CD4-positive, alpha-beta memory T cell (primary cell): Measurements from ENCODE around the gene CREBBP. TPM values are rescaled to one million over a fixed set of nuclear protein-coding genes. Genes with fewer than 3 reads are reported as not detected.
A peak's percentile ranks its signal among the peaks of the same experiment; 100 is the strongest.

ENCODE experiments used
- CTCF ChIA-PET: fragments of 350-600 bp; sonication (Branson Sonifier 250); formaldehyde crosslinking; loops from one replicate; lab custom pipeline; 2021; ENCODE audit warnings: inconsistent platforms; ENCODE audit not compliant: partially characterized antibody; lab: Charles Lee
- POLR2A ChIA-PET: fragments of 350-600 bp; sonication (Branson Sonifier 250); formaldehyde crosslinking; loops from one replicate; lab custom pipeline; 2021; ENCODE audit not compliant: partially characterized antibody; lab: Charles Lee
- DNase-seq, 5 donors: peaks; one replicate each; pipeline versions ENCODE4 v3.0.0 to v3.0.0-alpha.2; 2020 to 2022; ENCODE audit warnings: mixed read lengths in 1 of 5
- H3K27ac ChIP-seq: one replicate; pipeline ENCODE4 v1.7.0; 2013; ENCODE audit warnings: low read depth, low read length
- H3K27me3 ChIP-seq: 2 replicates; pipeline ENCODE4 v1.7.0; 2013; ENCODE audit warnings: mild to moderate bottlenecking, low read length, moderate library complexity; ENCODE audit not compliant: insufficient read depth
- H3K36me3 ChIP-seq: 2 replicates; pipeline ENCODE4 v1.7.0; 2013; ENCODE audit warnings: mild to moderate bottlenecking, low read length, moderate library complexity; ENCODE audit not compliant: insufficient read depth
- H3K4me1 ChIP-seq: 2 replicates; pipeline ENCODE4 v1.7.0; 2013; ENCODE audit warnings: mild to moderate bottlenecking, low read length, moderate library complexity; ENCODE audit not compliant: insufficient read depth
- H3K4me3 ChIP-seq, 2 donors: one replicate each; pipeline ENCODE4 v1.7.0; 2013; ENCODE audit warnings: low read length in 2 of 2, mild to moderate bottlenecking in 1 of 2
- H3K9me3 ChIP-seq, 2 donors: one replicate each; pipeline ENCODE4 v1.7.0; 2013; ENCODE audit warnings: low read length in 2 of 2, control low read depth in 1 of 2; ENCODE audit not compliant: control insufficient read depth in 1 of 2
- H3K27ac Mint-ChIP-seq, 7 donors: one replicate each; pipeline ENCODE4 v1.8.0; 2020 to 2021; ENCODE audit warnings: mixed read lengths in 7 of 7, mild to moderate bottlenecking in 6 of 7, inconsistent platforms in 3 of 7, moderate library complexity in 3 of 7
- H3K27me3 Mint-ChIP-seq, 2 donors: one replicate each; pipeline ENCODE4 v1.8.0; 2020 to 2021; ENCODE audit warnings: mixed read lengths in 2 of 2
- H3K36me3 Mint-ChIP-seq, 2 donors: one replicate each; pipeline ENCODE4 v1.8.0; 2020 to 2021; ENCODE audit warnings: mixed read lengths in 2 of 2, inconsistent platforms in 1 of 2, mild to moderate bottlenecking in 1 of 2
- H3K4me1 Mint-ChIP-seq, 4 donors: one replicate each; pipeline ENCODE4 v1.8.0; 2020 to 2021; ENCODE audit warnings: mixed read lengths in 4 of 4, mild to moderate bottlenecking in 1 of 4
- H3K4me3 Mint-ChIP-seq, 8 donors: one replicate each; pipeline ENCODE4 v1.8.0; 2020 to 2021; ENCODE audit warnings: mixed read lengths in 8 of 8, mild to moderate bottlenecking in 7 of 8, moderate library complexity in 6 of 8, inconsistent platforms in 3 of 8
- H3K9me3 Mint-ChIP-seq, 8 donors: one replicate each; pipeline ENCODE4 v1.8.0; 2020 to 2021; ENCODE audit warnings: mixed read lengths in 8 of 8, mild to moderate bottlenecking in 5 of 8, inconsistent platforms in 3 of 8, moderate library complexity in 1 of 8
- intact Hi-C: fragments of 100-400 bp; cut with micrococcal nuclease; formaldehyde crosslinking; loops from one replicate; pipeline ENCODE4 v1.15.1; 2023
- polyA plus RNA-seq, 2 donors: library from polyadenylated mRNA; unstranded; fragments of 300-500 nt; fragmentation: Illumina TruSeq; gene quantifications; one replicate each; pipeline ENCODE4 v1.2.3, GENCODE V29; 2021
- total RNA-seq, 2 experiments: library from RNA; stranded (reverse); gene quantifications; one replicate each; pipeline ENCODE4 v1.2.3, GENCODE V29; 2021

CREBBP gene
- total and polyA plus RNA-seq, 4 experiments from 2014 or later: 0.60 to 133 (median 68.3) TPM

DNA sequence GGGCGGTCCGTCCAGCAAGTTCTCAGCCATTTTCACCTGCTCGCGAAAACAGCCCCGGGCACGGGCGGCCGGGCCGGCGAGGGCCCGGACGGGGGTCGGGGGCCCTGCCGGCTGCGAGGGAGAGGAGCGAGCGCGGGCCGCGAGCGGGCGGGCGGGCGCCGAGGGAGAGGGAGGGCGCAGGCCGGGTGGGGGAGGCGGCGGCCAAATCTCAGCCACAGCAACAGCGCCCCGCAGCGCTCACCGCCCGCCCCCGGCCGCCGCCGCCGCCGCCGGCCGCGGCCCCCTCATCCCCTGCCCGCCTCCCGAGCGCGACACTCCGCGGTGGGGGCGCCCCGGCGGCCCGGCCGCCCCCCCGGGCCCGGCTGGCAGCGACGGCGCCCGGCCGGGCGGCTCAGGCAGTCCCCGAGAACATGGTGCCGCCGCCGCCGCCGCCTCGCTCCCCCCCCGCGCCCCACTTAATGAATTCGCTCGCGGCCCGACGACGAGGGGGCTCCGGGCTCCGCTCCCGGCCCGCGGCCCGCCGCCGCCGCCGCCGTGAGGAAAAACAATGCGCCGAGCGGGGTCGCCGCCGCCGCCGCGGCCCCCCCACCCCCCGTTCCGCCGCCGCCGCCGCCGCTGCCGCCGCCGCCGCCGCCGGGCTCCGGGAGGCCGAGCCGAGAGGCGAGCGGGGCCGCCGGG, 487 bp downstream of the CREBBP start:
- Mint-ChIP-seq H3K36me3 (peaks cover 6 to 34% of the 10 kb centered on the region in 2 donors), H3K4me1 (peaks cover 38 to 55% (median 46%) of the 10 kb centered on the region in 4 donors), H3K27me3 (peaks cover 3 to 5% of the 10 kb centered on the region in 2 donors), H3K4me3 (peak overlapping the region in 4 of 8 donors; percentile 92 to 94 (median 94)), H3K27ac (peak overlapping the region in 1 of 7 donors; percentile 83), H3K9me3 (no peaks in the 10 kb centered on the region)
- Histone ChIP-seq H3K36me3 (no peaks in the 10 kb centered on the region), H3K4me3 (peak overlapping the region in 1 of 2 donors; percentile 55), H3K4me1 (peaks cover 51% of the 10 kb centered on the region), H3K9me3 (no peaks in the 10 kb centered on the region), H3K27me3 (no peaks in the 10 kb centered on the region), H3K27ac (peak overlapping the region; percentile 65)
- DNase-seq: peak; percentile 60 to 71 (median 71)
- POLR2A ChIA-PET: interaction anchor here (0.9 to 3.0 kb wide), 8 partner anchors 9 to 391 kb away, joined by 3 to 10 read pairs (median 4); partner anchors contain the start of gene TRAP1
- intact Hi-C loops: loop anchor here (1.0 to 2.0 kb wide), 4 partner anchors 91 to 374 kb away; partner anchors contain the start of gene TRAP1
- CTCF ChIA-PET: interaction anchor here (1.6 to 2.5 kb wide), 3 partner anchors 18 to 192 kb away, joined by 3 to 9 read pairs (median 5); no protein-coding TSS in a partner anchor

DNA sequence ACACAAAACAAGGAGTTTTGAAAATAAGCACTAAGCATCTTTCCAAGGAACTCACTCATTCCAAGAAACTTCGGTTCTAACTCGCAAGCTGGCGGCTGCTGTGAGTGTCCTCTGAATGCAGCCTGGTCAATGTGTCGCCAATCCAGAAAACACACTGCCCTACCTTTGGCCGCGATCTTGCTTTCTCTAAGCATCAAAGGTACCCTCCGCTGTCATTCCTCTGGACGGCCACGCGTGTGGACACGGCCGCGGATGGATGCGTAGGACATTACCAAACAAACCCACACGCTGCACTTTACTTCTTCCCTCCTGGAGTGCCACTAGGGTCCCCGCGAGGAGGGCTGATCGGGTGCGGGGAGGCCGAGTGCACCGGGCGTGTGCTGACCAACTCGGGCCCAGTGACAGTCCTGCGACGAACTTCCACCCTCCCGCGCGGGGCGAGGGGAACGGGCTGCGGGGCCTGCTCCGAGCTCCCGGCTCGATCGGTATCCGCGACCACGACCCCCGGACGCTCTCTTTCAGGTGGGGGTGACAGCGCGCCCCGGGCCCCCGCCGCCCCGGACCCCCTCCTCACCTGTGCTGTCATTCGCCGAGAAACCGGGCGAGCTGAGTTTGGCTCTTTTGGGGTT, 1.1 kb downstream of the CREBBP start:
- peak overlapping the region; percentile 55 to 74 for H3K4me3 ChIP-seq
- peaks cover 57% of the 10 kb centered on the region for H3K4me1 ChIP-seq
- H3K36me3 ChIP-seq: no peaks in the 10 kb centered on the region
- peaks cover 3 to 4% of the 10 kb centered on the region in 2 donors for H3K27me3 Mint-ChIP-seq
- ChIA-PET CTCF (interaction anchor here (1.3 to 2.5 kb wide), 7 partner anchors 12 to 374 kb away, joined by 3 to 9 read pairs (median 4); no protein-coding TSS in a partner anchor), POLR2A (interaction anchor here (0.9 to 3.0 kb wide), 5 partner anchors 8 to 162 kb away, joined by 3 to 10 read pairs (median 4); partner anchors contain the start of gene TRAP1)
- peak overlapping the region; percentile 65 for H3K27ac ChIP-seq
- peak overlapping the region; percentile 91 to 98 (median 94) for H3K4me3 Mint-ChIP-seq
- peak in 1 of 5 donors; percentile 9 for DNase-seq
- peaks cover 6 to 37% of the 10 kb centered on the region in 2 donors for H3K36me3 Mint-ChIP-seq
- H3K27me3 ChIP-seq: no peaks in the 10 kb centered on the region
- intact Hi-C loops: no loop called here
- peaks cover 45 to 61% (median 52%) of the 10 kb centered on the region in 4 donors for H3K4me1 Mint-ChIP-seq
- peak overlapping the region; percentile 92 to 97 (median 94) for H3K27ac Mint-ChIP-seq
- H3K9me3 Mint-ChIP-seq: no peaks in the 10 kb centered on the region
- no peaks in the 10 kb centered on the region for H3K9me3 ChIP-seq

DNA sequence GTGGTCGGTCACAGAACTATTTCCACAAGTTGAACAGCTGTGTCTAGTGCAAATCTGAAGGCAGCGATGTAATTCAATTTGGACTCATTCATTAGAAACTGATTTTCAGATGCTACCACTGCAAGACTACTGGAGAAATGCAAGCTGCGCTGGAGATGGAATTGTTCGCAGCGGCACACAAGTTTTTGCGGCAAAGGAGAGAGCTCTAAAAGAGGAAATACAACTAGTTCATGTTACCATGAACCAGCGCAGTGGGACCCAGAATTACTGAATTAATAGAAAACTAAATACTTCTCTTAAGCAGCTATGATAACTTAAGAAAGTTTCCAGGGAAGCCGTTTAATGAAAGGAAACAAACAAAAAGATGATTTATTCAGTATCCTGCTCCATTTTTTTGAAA, 1.9 kb downstream of the CREBBP start:
- H3K36me3 ChIP-seq: no peaks in the 10 kb centered on the region
- peak overlapping the region; percentile 91 to 98 (median 94) for H3K4me3 Mint-ChIP-seq
- H3K27me3 ChIP-seq: no peaks in the 10 kb centered on the region
- H3K27ac ChIP-seq: peak overlapping the region; percentile 7
- ChIA-PET CTCF (interaction anchor here (1.0 to 2.5 kb wide), 10 partner anchors 11 to 375 kb away, joined by 3 to 9 read pairs (median 4); partner anchors contain the start of gene TRAP1), POLR2A (interaction anchor here (1.1 to 3.0 kb wide), 3 partner anchors 11 to 161 kb away, joined by 3 to 10 read pairs (median 6); partner anchors contain the start of gene TRAP1)
- peaks cover 3% of the 10 kb centered on the region in 2 donors for H3K27me3 Mint-ChIP-seq
- H3K4me1 Mint-ChIP-seq: peaks cover 51 to 69% (median 59%) of the 10 kb centered on the region in 4 donors
- H3K9me3 Mint-ChIP-seq: no peaks in the 10 kb centered on the region
- intact Hi-C loops: no loop called here
- peak overlapping the region; percentile 55 to 74 for H3K4me3 ChIP-seq
- H3K27ac Mint-ChIP-seq: peak overlapping the region; percentile 92 to 97 (median 94)
- peaks cover 65% of the 10 kb centered on the region for H3K4me1 ChIP-seq
- DNase-seq: no peak
- H3K9me3 ChIP-seq: no peaks in the 10 kb centered on the region
- H3K36me3 Mint-ChIP-seq: peaks cover 6 to 39% of the 10 kb centered on the region in 2 donors

DNA sequence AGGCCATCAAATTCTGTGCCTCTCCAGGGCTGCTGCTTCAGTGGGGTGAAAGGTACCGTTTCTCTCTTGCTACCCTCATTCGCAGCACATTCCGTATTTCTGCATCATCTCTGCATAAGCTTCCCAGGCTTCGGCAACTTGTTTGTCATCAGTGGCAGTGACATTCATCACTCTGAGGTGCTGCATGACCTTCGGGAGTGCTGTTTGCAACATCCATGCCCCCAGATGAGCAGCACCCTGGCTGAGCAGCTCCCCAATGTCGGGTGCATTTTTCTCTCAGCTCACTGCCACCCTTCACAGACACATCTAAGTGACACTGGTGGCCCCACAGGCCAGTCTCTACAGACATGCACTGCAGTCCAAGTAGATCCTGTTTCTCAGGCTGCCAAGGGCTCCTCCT, 3.8 kb downstream of the CREBBP start:
- Histone ChIP-seq H3K27me3 (no peaks in the 10 kb centered on the region), H3K4me3 (no peak overlapping the region), H3K4me1 (peaks cover 84% of the 10 kb centered on the region), H3K27ac (no peak overlapping the region), H3K9me3 (no peaks in the 10 kb centered on the region), H3K36me3 (no peaks in the 10 kb centered on the region)
- ChIA-PET CTCF (interaction anchor here (1.0 to 1.7 kb wide), 2 partner anchors 186 to 188 kb away, joined by 3 to 5 read pairs; no protein-coding TSS in a partner anchor), POLR2A (interaction anchor here (1.0 to 3.0 kb wide), 4 partner anchors 9 to 159 kb away, joined by 3 to 10 read pairs (median 4); partner anchors contain the start of gene TRAP1)
- DNase-seq: no peak
- Mint-ChIP-seq H3K9me3 (no peaks in the 10 kb centered on the region), H3K4me3 (peak overlapping the region; percentile 52 to 98 (median 92)), H3K4me1 (peaks cover 61 to 78% (median 72%) of the 10 kb centered on the region in 4 donors), H3K36me3 (peaks cover 6 to 41% of the 10 kb centered on the region in 2 donors), H3K27ac (peak overlapping the region in 3 of 7 donors; percentile 34 to 94 (median 54)), H3K27me3 (no peaks in the 10 kb centered on the region)
- intact Hi-C loops: no loop called here

DNA sequence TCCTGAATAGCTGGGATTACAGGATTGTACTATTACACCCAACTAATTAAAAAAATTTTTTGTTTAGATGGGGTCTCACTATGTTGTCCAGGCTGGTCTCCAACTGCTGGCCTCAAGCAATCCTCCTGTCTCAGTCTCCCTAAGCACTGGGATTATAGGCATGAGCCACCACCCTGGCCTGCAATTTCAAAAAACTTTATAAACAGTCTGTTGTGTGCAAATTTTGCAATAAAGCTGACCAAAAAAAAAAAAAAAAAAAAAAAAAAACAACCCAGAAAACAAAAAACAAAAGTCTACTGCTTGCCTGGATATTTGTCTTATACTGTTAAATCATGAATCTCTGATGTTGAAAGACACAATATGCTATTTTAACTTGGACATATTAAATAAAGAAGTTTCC, 4.4 kb downstream of the CREBBP start:
- Histone ChIP-seq H3K4me3 (no peak overlapping the region), H3K9me3 (no peaks in the 10 kb centered on the region), H3K4me1 (peaks cover 84% of the 10 kb centered on the region), H3K36me3 (no peaks in the 10 kb centered on the region), H3K27me3 (no peaks in the 10 kb centered on the region), H3K27ac (no peak overlapping the region)
- intact Hi-C loops: no loop called here
- no peak for DNase-seq
- Mint-ChIP-seq H3K4me1 (peaks cover 64 to 82% (median 75%) of the 10 kb centered on the region in 4 donors), H3K27me3 (no peaks in the 10 kb centered on the region), H3K9me3 (no peaks in the 10 kb centered on the region), H3K36me3 (peaks cover 6 to 43% of the 10 kb centered on the region in 2 donors), H3K27ac (peak overlapping the region in 2 of 7 donors; percentile 34 to 94), H3K4me3 (peak overlapping the region in 7 of 8 donors; percentile 49 to 98 (median 92))
- ChIA-PET POLR2A (interaction anchor here (1.1 to 1.7 kb wide), 2 partner anchors 32 to 159 kb away, joined by 3 to 4 read pairs; partner anchors contain the start of gene TRAP1), CTCF (interaction anchor here (1.7 kb wide), 1 partner anchor 185 kb away, joined by 5 read pairs; no protein-coding TSS in a partner anchor)

DNA sequence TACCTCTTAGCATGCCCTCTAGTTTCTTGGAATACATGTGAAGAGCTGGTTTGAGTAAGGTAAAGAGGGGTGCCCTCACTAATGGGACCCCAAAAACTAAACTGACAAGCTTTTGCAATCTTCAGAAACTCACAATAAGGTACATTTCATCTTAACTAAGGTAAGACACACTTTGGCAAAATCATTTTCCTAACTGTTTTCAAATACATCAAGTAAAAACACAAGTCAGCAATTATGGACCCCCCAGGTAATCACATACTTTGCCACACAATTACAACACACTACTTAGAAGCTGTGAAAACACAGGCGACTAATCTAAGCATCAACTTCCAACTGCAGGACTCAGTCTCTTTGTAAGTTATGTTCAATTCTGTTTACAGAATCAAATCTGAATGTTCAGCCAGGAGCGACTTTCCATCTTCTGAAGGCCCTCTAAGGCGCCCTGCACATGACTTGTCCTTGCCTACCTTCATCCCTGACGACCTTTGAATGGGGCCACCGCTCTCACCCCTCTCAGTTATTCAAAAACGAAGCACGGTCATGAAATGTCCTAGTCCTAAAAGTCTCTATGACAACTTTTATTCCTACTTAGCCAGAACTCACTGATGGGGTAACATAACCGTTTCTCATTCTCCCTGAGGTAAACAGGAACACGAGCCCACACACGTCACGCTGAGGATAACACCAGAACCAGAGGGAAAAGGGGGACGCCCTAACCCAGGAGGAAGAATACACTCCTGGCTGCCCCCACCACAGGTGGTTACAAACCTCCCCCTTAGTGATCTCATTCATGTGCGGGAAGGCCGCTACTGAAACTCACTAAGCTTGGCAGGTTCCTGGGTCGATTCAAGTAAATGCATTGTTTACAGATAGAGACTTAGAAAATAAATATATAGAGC, 5.5 kb downstream of the CREBBP start:
- H3K9me3 Mint-ChIP-seq: no peaks in the 10 kb centered on the region
- H3K27ac ChIP-seq: no peak overlapping the region
- intact Hi-C loops: no loop called here

More for the DNA sequence above, 5.5 kb downstream of the CREBBP start:
- Histone ChIP-seq H3K4me1 (peaks cover 93% of the 10 kb centered on the region), H3K4me3 (no peak overlapping the region), H3K9me3 (no peaks in the 10 kb centered on the region), H3K36me3 (no peaks in the 10 kb centered on the region), H3K27me3 (no peaks in the 10 kb centered on the region)
- Mint-ChIP-seq H3K27ac (peak overlapping the region in 5 of 7 donors; percentile 0 to 94 (median 17)), H3K27me3 (peaks cover 0 to 1% of the 10 kb centered on the region in 2 donors), H3K4me1 (peaks cover 76 to 93% (median 85%) of the 10 kb centered on the region in 4 donors), H3K36me3 (peaks cover 6 to 43% of the 10 kb centered on the region in 2 donors), H3K4me3 (peak overlapping the region in 5 of 8 donors; percentile 36 to 67 (median 67))
- DNase-seq: no peak
- CTCF ChIA-PET: interaction anchor here (0.6 to 1.7 kb wide), 3 partner anchors 110 to 1944 kb away, joined by 3 to 5 read pairs (median 3); no protein-coding TSS in a partner anchor
- POLR2A ChIA-PET: interaction anchor here (1.2 kb wide), 1 partner anchor 157 kb away, joined by 4 read pairs; no protein-coding TSS in a partner anchor
